ENCODE results near the gene TJP2.

The TJP2 gene

GRCh38 chr9:69193685-69194032, 19.6 kb downstream of the TJP2 start:
- DNase-seq: no peak

GRCh38 chr9:69194702-69195418, 20.8 kb downstream of the TJP2 start:
- no peak for DNase-seq

- no peak for DNase-seq
Observed at GRCh38 chr9:69195668-69196067, 21.6 kb downstream of the TJP2 start.

GRCh38 chr9:69197687-69198086, 23.6 kb downstream of the TJP2 start:
- no peak for DNase-seq

- no peak for DNase-seq
Observed at GRCh38 chr9:69198521-69199220, 24.6 kb downstream of the TJP2 start.

GRCh38 chr9:69199769-69200470, 25.8 kb downstream of the TJP2 start:
- DNase-seq: no peak

GRCh38 chr9:69202556-69202955, 28.5 kb downstream of the TJP2 start:
- DNase-seq: no peak

GRCh38 chr9:69204326-69204725, 30.2 kb downstream of the TJP2 start:
- DNase-seq: no peak

- no peak for DNase-seq
Observed at GRCh38 chr9:69204849-69205248, 30.8 kb downstream of the TJP2 start.

GRCh38 chr9:69206047-69206446, 32.0 kb downstream of the TJP2 start:
- no peak for DNase-seq

- no peak for DNase-seq
Observed at GRCh38 chr9:69207503-69207902, 33.4 kb downstream of the TJP2 start.

- no peak for DNase-seq
Observed at GRCh38 chr9:69211424-69212036, 37.5 kb downstream of the TJP2 start.

GRCh38 chr9:69213647-69214046, 39.6 kb downstream of the TJP2 start:
- no peak for DNase-seq

- DNase-seq: no peak
Observed at GRCh38 chr9:69214939-69215338, 40.9 kb downstream of the TJP2 start.

GRCh38 chr9:69215774-69216485, 41.9 kb downstream of the TJP2 start:
- DNase-seq: no peak

- DNase-seq: no peak
Observed at GRCh38 chr9:69218166-69218565, 44.1 kb downstream of the TJP2 start.

- no peak for DNase-seq
Observed at GRCh38 chr9:69221036-69221435, 47.0 kb downstream of the TJP2 start.

GRCh38 chr9:69222970-69223369, 48.9 kb downstream of the TJP2 start:
- DNase-seq: no peak

- DNase-seq: no peak
Observed at GRCh38 chr9:69223605-69224004, 49.5 kb downstream of the TJP2 start.

GRCh38 chr9:69229367-69229766, 55.3 kb downstream of the TJP2 start:
- DNase-seq: no peak

GRCh38 chr9:69232135-69232534, 58.1 kb downstream of the TJP2 start:
- no peak for DNase-seq

- DNase-seq: no peak
Observed at GRCh38 chr9:69234683-69235082, 60.6 kb downstream of the TJP2 start.

- DNase-seq: no peak
Observed at GRCh38 chr9:69236188-69236587, 62.1 kb downstream of the TJP2 start.

Measured in activated gamma-delta T cell (primary cell).